HepG2 (cell line): Measurements from ENCODE around the gene CTU2. TPM values are rescaled to one million over a fixed set of nuclear protein-coding genes. Genes with fewer than 3 reads are reported as not detected.
A peak's percentile ranks its signal among the peaks of the same experiment; 100 is the strongest.

Experiments
- AKAP8 ChIP-seq: sonication (generic); formaldehyde crosslinking; IDR thresholded peaks from 2 replicates; pipeline ENCODE4 v1.5.1; 2020; ENCODE audit warnings: mild to moderate bottlenecking, missing genetic modification reagents
- ATF3 ChIP-seq: sonication (generic); formaldehyde crosslinking; IDR thresholded peaks from 2 replicates; pipeline ENCODE4 v1.4.0; 2020; ENCODE audit warnings: missing genetic modification reagents
- HMGXB3 ChIP-seq: sonication (generic); formaldehyde crosslinking; IDR thresholded peaks from 2 replicates; pipeline ENCODE4 v1.4.0; 2020; ENCODE audit warnings: missing genetic modification reagents, borderline replicate concordance
- IRF2 ChIP-seq: IDR thresholded peaks from 2 replicates; pipeline ENCODE4 v1.6.1; 2018; ENCODE audit warnings: missing genetic modification reagents, missing compliant biosample characterization
- KMT2A ChIP-seq: sonication (generic); formaldehyde crosslinking; IDR thresholded peaks from 2 replicates; pipeline ENCODE4 v1.4.0; 2020; ENCODE audit warnings: missing genetic modification reagents
- NFKBIZ ChIP-seq: IDR thresholded peaks from 2 replicates; pipeline ENCODE4 v1.6.1; 2018; ENCODE audit warnings: missing genetic modification reagents, missing compliant biosample characterization
- PHF5A ChIP-seq: IDR thresholded peaks from one replicate; pipeline ENCODE4 v1.6.1; 2018; ENCODE audit warnings: low read depth, missing genetic modification reagents; ENCODE audit not compliant: unreplicated experiment
- PPARG ChIP-seq: conservative IDR thresholded peaks from 2 replicates; pipeline ENCODE4 v1.6.1; 2016; ENCODE audit warnings: missing biosample characterization, missing genetic modification reagents
- SOX13 ChIP-seq, 3 experiments: fragments of 450-650 bp in 1 of 3; sonication (generic) in 1 of 3; formaldehyde crosslinking in 1 of 3; IDR thresholded peaks in 2 of 3; conservative IDR thresholded peaks in 1 of 3; 2 replicates each; pipeline versions ENCODE4 v1.5.0 to v1.6.1; 2016 to 2020; ENCODE audit warnings: antibody characterized with exemption in 1 of 3, mild to moderate bottlenecking in 1 of 3, missing compliant biosample characterization in 1 of 3, missing genetic modification reagents in 1 of 3, moderate library complexity in 1 of 3
- ZNF264 ChIP-seq: sonication (generic); formaldehyde crosslinking; IDR thresholded peaks from 2 replicates; pipeline ENCODE4 v1.4.0; 2020; ENCODE audit warnings: missing genetic modification reagents
- ZNF318 ChIP-seq: sonication (generic); formaldehyde crosslinking; IDR thresholded peaks from 2 replicates; pipeline ENCODE4 v1.4.0; 2020; ENCODE audit warnings: mild to moderate bottlenecking, missing genetic modification reagents
- ZNF354B ChIP-seq: sonication (generic); formaldehyde crosslinking; IDR thresholded peaks from 2 replicates; pipeline ENCODE4 v1.8.0; 2022; ENCODE audit warnings: mild to moderate bottlenecking, missing genetic modification reagents
- ZNF782 ChIP-seq: sonication (generic); formaldehyde crosslinking; IDR thresholded peaks from 2 replicates; pipeline ENCODE4 v1.4.0; 2020; ENCODE audit warnings: missing genetic modification reagents, mild to moderate bottlenecking, borderline replicate concordance
- ZSCAN20 ChIP-seq: sonication (generic); formaldehyde crosslinking; IDR thresholded peaks from 2 replicates; pipeline ENCODE4 v1.4.0; 2020; ENCODE audit warnings: missing genetic modification reagents, mild to moderate bottlenecking, borderline replicate concordance
- polyA plus RNA-seq, 8 experiments: library from polyadenylated mRNA; depleted of rRNA in 3 of 8; stranded (reverse) in 7 of 8; unstranded in 1 of 8; fragments of >200 nt; fragmentation: Illumina TruSeq in 4 of 8; extraction: Trizol in 4 of 8; gene quantifications; 2 replicates each; pipeline versions ENCODE4 v1.2.1 to v1.2.3, GENCODE V29; 2011 to 2016; ENCODE audit warnings: low read depth in 4 of 8, missing spikeins in 1 of 8, mixed read lengths in 1 of 8; ENCODE audit not compliant: insufficient read depth in 1 of 8
- total RNA-seq, 5 experiments: library from RNA; depleted of rRNA; stranded (reverse); fragments of >200 nt; fragmentation: Illumina TruSeq; extraction: Trizol; gene quantifications; 2 replicates each; pipeline ENCODE4 v1.2.3, GENCODE V29; 2016; ENCODE audit warnings: low read depth in 1 of 5

The CTU2 gene
- total and polyA plus RNA-seq, 2 of the 13 experiments (the other 11 are each of a cell fraction or from before 2014, with no cell fraction given) = 13.3 to 21.9 TPM

GRCh38 chr16:88706229-88706964, at the start of gene CTU2, which contains the start of gene RNF166 (continued):
- TF ChIP-seq PHF5A (peak; percentile 72), ATF3 (CRISPR knock-in tag) (peak; percentile 90), SOX13 (IDR thresholded peaks at IDR 0.05) (no peak), SOX13 (CRISPR knock-in tag; conservative IDR thresholded peaks at IDR 0.05 in 1 of 2, IDR thresholded peaks at IDR 0.05 in 1 of 2) (peak in 1 of 2 experiments; percentile 48; a peak in 2 of 4 replicates), ZNF264 (CRISPR knock-in tag) (no peak), AKAP8 (CRISPR knock-in tag) (peak; percentile 74; the same call in 1 of the 2 replicates), ZNF354B (CRISPR knock-in tag) (0 out of 2 replicates have a peak, but pooled peaks have one; percentile 46), NFKBIZ (CRISPR knock-in tag) (0 out of 2 replicates have a peak, but pooled peaks have one; percentile 56), HMGXB3 (CRISPR knock-in tag) (peak; percentile 57; the same call in 1 of the 2 replicates), ZSCAN20 (CRISPR knock-in tag) (peak; percentile 88; the same call in 1 of the 2 replicates), IRF2 (CRISPR knock-in tag) (peak; percentile 91), KMT2A (CRISPR knock-in tag) (peak; percentile 80; the same call in 1 of the 2 replicates), ZNF318 (CRISPR knock-in tag) (0 out of 2 replicates have a peak, but pooled peaks have one; percentile 77), ZNF782 (CRISPR knock-in tag) (no peak), PPARG (CRISPR knock-in tag) (peak; percentile 66; the same call in 1 of the 2 replicates)
